ENCODE data around the gene CD63. TPM values are rescaled to one million over a fixed set of nuclear protein-coding genes. Genes with fewer than 3 reads are reported as not detected.

Gene CD63
- total RNA-seq, 1 experiment from 2014 or later: 409 TPM

- peaks cover 23% of the 10 kb centered on the region for H3K4me1 Mint-ChIP-seq
- DNase-seq (ENCODE audit: low spot score) (no peak), ATAC-seq (no peak)
- POLR2A ChIA-PET: no interaction called here
- H3K27me3 Mint-ChIP-seq (ENCODE audit: low read depth): no peaks in the 10 kb centered on the region
- TF ChIP-seq OVOL2 (CRISPR knock-in tag; IDR thresholded peaks at IDR 0.05; ENCODE audit: borderline replicate concordance) (no peak), ZNF232 (CRISPR knock-in tag; IDR thresholded peaks at IDR 0.05) (no peak), IRF2 (CRISPR knock-in tag; IDR thresholded peaks at IDR 0.05; ENCODE audit: borderline replicate concordance, low read depth) (no peak), NFYB (CRISPR knock-in tag; conservative IDR thresholded peaks at IDR 0.05; ENCODE audit: low read depth) (no peak), AR (CRISPR knock-in tag; IDR thresholded peaks at IDR 0.05) (no peak), MXD4 (CRISPR knock-in tag; IDR thresholded peaks at IDR 0.05; ENCODE audit: borderline replicate concordance) (no peak)
- TF ChIP-seq, protein P1, sequence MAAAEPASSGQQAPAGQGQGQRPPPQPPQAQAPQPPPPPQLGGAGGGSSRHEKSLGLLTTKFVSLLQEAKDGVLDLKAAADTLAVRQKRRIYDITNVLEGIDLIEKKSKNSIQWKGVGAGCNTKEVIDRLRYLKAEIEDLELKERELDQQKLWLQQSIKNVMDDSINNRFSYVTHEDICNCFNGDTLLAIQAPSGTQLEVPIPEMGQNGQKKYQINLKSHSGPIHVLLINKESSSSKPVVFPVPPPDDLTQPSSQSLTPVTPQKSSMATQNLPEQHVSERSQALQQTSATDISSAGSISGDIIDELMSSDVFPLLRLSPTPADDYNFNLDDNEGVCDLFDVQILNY (CRISPR knock-in tag; IDR thresholded peaks at IDR 0.05): no peak
- no peaks in the 10 kb centered on the region for H3K9me3 Mint-ChIP-seq
- CTCF ChIA-PET: interaction anchor here (0.6 to 10.8 kb wide), 13 partner anchors 9 to 205 kb away, joined by 3 to 160 read pairs (median 4); partner anchors contain the start of gene ITGA7
- no peak overlapping the region for H3K27ac Mint-ChIP-seq
- no peak overlapping the region for H3K4me3 Mint-ChIP-seq
- peaks cover 20% of the 10 kb centered on the region for H3K36me3 Mint-ChIP-seq
Observed at GRCh38 chr12:55725556-55725955, 3.3 kb downstream of the CD63 start.

DNA sequence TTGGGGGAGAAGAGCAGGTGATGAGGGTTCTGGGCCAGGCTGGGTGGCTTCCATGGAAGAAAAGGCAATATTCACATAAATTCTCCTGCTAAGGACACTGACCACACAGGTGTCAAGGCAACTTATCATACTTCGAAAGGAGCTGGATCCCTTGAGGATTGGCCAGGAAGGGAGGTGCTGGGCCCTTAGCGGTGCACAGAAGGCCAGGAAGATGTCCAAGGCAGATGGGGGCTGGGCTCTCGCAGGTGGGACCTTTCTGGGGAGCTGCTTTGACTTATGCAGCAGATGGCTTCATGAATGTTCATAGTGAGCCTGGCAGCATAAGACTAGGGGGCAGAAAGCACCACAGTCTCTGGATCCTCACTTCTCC, 3.9 kb downstream of the CD63 start:
- H3K4me3 Mint-ChIP-seq: no peak overlapping the region
- CTCF ChIA-PET: interaction anchor here (0.5 to 10.8 kb wide), 17 partner anchors 9 to 303 kb away, joined by 3 to 160 read pairs (median 4); partner anchors contain the start of genes BLOC1S1, ITGA7, ORMDL2 and RAB5B
- TF ChIP-seq ZNF512 (CRISPR knock-in tag; IDR thresholded peaks at IDR 0.05; ENCODE audit: borderline replicate concordance) (no peak), OVOL2 (CRISPR knock-in tag; IDR thresholded peaks at IDR 0.05; ENCODE audit: borderline replicate concordance) (no peak), SMAD3 (CRISPR knock-in tag; IDR thresholded peaks at IDR 0.05; ENCODE audit: borderline replicate concordance) (no peak), SMAD4 (CRISPR knock-in tag; IDR thresholded peaks at IDR 0.05) (no peak), TEAD1 (CRISPR knock-in tag; IDR thresholded peaks at IDR 0.05) (no peak), MYBL2 (CRISPR knock-in tag; IDR thresholded peaks at IDR 0.05) (no peak), NR1H2 (CRISPR knock-in tag; IDR thresholded peaks at IDR 0.05) (no peak), NR3C1 (CRISPR knock-in tag; conservative IDR thresholded peaks at IDR 0.05; ENCODE audit: low read depth) (no peak), HMGXB4 (CRISPR knock-in tag; IDR thresholded peaks at IDR 0.05) (no peak), RORB (CRISPR knock-in tag; IDR thresholded peaks at IDR 0.05) (no peak), ZNF317 (CRISPR knock-in tag; IDR thresholded peaks at IDR 0.05; ENCODE audit: borderline replicate concordance, low read depth) (no peak), IRF2 (CRISPR knock-in tag; IDR thresholded peaks at IDR 0.05; ENCODE audit: borderline replicate concordance, low read depth) (no peak), PREB (CRISPR knock-in tag; IDR thresholded peaks at IDR 0.05; ENCODE audit: borderline replicate concordance) (no peak), EMX1 (CRISPR knock-in tag; IDR thresholded peaks at IDR 0.05) (no peak)
- TF ChIP-seq, protein P2, sequence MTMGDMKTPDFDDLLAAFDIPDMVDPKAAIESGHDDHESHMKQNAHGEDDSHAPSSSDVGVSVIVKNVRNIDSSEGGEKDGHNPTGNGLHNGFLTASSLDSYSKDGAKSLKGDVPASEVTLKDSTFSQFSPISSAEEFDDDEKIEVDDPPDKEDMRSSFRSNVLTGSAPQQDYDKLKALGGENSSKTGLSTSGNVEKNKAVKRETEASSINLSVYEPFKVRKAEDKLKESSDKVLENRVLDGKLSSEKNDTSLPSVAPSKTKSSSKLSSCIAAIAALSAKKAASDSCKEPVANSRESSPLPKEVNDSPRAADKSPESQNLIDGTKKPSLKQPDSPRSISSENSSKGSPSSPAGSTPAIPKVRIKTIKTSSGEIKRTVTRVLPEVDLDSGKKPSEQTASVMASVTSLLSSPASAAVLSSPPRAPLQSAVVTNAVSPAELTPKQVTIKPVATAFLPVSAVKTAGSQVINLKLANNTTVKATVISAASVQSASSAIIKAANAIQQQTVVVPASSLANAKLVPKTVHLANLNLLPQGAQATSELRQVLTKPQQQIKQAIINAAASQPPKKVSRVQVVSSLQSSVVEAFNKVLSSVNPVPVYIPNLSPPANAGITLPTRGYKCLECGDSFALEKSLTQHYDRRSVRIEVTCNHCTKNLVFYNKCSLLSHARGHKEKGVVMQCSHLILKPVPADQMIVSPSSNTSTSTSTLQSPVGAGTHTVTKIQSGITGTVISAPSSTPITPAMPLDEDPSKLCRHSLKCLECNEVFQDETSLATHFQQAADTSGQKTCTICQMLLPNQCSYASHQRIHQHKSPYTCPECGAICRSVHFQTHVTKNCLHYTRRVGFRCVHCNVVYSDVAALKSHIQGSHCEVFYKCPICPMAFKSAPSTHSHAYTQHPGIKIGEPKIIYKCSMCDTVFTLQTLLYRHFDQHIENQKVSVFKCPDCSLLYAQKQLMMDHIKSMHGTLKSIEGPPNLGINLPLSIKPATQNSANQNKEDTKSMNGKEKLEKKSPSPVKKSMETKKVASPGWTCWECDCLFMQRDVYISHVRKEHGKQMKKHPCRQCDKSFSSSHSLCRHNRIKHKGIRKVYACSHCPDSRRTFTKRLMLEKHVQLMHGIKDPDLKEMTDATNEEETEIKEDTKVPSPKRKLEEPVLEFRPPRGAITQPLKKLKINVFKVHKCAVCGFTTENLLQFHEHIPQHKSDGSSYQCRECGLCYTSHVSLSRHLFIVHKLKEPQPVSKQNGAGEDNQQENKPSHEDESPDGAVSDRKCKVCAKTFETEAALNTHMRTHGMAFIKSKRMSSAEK (CRISPR knock-in tag; IDR thresholded peaks at IDR 0.05; ENCODE audit: borderline replicate concordance): no peak
- TF ChIP-seq, protein P3, sequence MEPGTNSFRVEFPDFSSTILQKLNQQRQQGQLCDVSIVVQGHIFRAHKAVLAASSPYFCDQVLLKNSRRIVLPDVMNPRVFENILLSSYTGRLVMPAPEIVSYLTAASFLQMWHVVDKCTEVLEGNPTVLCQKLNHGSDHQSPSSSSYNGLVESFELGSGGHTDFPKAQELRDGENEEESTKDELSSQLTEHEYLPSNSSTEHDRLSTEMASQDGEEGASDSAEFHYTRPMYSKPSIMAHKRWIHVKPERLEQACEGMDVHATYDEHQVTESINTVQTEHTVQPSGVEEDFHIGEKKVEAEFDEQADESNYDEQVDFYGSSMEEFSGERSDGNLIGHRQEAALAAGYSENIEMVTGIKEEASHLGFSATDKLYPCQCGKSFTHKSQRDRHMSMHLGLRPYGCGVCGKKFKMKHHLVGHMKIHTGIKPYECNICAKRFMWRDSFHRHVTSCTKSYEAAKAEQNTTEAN (CRISPR knock-in tag; IDR thresholded peaks at IDR 0.05): no peak

More for the DNA sequence above, 3.9 kb downstream of the CD63 start:
- ATAC-seq (no peak), DNase-seq (ENCODE audit: low spot score) (no peak)
- POLR2A ChIA-PET: no interaction called here
- H3K4me1 Mint-ChIP-seq: peaks cover 16% of the 10 kb centered on the region
- peaks cover 20% of the 10 kb centered on the region for H3K36me3 Mint-ChIP-seq
- H3K27ac Mint-ChIP-seq: no peak overlapping the region
- no peaks in the 10 kb centered on the region for H3K9me3 Mint-ChIP-seq
- H3K27me3 Mint-ChIP-seq (ENCODE audit: low read depth): no peaks in the 10 kb centered on the region

Data from WTC11 (cell line).